ENCODE data around the gene HOXB4. TPM values are rescaled to one million over a fixed set of nuclear protein-coding genes. Genes with fewer than 3 reads are reported as not detected.

The HOXB4 gene
- total and polyA plus RNA-seq, 4 donors: 6.0 to 16.6 (median 10.0) TPM

DNA sequence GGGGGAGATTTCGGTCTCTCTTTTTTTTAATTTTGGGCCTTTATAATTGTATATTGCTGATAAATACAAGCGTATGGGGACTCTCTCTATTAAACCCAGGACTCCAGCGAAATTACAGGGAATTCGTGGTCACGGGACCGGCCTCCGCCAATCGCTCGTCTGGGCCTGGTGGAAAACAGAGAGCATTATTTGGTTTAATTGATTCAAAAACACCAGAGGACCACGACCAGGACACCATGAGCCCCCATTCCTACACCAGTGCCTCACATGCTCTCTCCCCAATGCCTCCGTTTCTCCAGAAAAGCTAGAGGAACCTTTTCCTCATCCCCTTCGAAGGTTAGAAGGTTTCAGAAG lies 33.2 kb downstream of the HOXB4 start, which contains the start of gene HOXB2:
TSS of gene HOXB2 (minus strand) at position 88 of the 354 bp plus-strand sequence. CDS start 198 bp downstream, outside the sequence.
- Histone ChIP-seq H3K4me1 (ENCODE audit: control insufficient read depth, insufficient read depth, low read length) (peaks cover 45% of the 10 kb centered on the region), H3K9me3 (ENCODE audit: control insufficient read depth, insufficient read depth, low read length) (no peaks in the 10 kb centered on the region), H3K4me3 (ENCODE audit: low read depth, low read length) (peak within 1 kb of the TSS; percentile 86), H3K36me3 (ENCODE audit: control insufficient read depth, insufficient read depth, low read length) (peaks cover 17% of the 10 kb centered on the region), H3K27me3 (ENCODE audit: control insufficient read depth, insufficient read depth, low read length) (no peaks in the 10 kb centered on the region), H3K27ac (ENCODE audit: low read depth, low read length) (peak within 1 kb of the TSS; percentile 99)
- 0% methylated on average over 7 of the region's 12 CpGs for WGBS (ENCODE audit: insufficient coverage)
- peak in 5 of 6 donors; percentile 54 to 97 (median 77) for DNase-seq (ENCODE audit: low read depth in 4 of 6, low spot score in 6 of 6)

DNA sequence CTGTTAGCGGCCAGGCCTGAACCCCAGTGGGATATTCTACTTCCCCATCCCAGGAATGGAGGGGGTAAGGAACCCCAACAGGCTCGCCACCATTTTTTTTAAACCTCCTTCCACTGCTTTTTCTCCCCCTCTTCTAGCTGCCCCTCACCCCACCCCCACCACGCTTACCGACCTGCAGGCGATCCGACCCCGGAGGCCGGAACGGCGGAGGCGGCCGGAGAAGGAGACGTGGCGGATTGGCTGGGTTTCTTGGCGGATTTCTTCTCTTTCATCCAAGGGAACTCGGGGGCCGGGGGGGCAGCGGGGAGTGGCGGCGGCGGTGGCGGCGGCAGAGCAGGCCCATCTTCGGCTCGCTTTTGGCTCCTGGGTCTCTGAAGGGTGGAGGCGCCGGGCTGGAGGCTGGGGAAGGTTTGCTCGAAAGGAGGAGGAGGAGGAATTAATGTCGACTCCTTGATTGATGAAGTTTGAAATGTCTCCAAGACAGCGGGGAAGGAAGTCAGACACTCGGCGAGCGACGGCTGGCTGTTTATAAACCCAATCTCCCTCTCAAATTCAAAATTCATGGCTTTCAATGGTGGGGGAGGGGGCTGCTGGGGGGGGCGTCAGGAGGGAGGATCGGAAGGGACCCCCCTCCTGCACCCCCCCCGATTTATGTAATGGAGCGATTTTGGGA lies 33.7 kb downstream of the HOXB4 start:
- Histone ChIP-seq H3K27me3 (ENCODE audit: control insufficient read depth, insufficient read depth, low read length) (no peaks in the 10 kb centered on the region), H3K4me1 (ENCODE audit: control insufficient read depth, insufficient read depth, low read length) (peaks cover 42% of the 10 kb centered on the region), H3K9me3 (ENCODE audit: control insufficient read depth, insufficient read depth, low read length) (no peaks in the 10 kb centered on the region), H3K4me3 (ENCODE audit: low read depth, low read length) (peak overlapping the region; percentile 86), H3K36me3 (ENCODE audit: control insufficient read depth, insufficient read depth, low read length) (peaks cover 14% of the 10 kb centered on the region), H3K27ac (ENCODE audit: low read depth, low read length) (peak overlapping the region; percentile 99)
- peak; percentile 78 to 97 (median 88) for DNase-seq (ENCODE audit: low read depth in 4 of 6, low spot score in 6 of 6)
- 1% methylated on average over 18 of the region's 38 CpGs for WGBS (ENCODE audit: insufficient coverage)

DNA sequence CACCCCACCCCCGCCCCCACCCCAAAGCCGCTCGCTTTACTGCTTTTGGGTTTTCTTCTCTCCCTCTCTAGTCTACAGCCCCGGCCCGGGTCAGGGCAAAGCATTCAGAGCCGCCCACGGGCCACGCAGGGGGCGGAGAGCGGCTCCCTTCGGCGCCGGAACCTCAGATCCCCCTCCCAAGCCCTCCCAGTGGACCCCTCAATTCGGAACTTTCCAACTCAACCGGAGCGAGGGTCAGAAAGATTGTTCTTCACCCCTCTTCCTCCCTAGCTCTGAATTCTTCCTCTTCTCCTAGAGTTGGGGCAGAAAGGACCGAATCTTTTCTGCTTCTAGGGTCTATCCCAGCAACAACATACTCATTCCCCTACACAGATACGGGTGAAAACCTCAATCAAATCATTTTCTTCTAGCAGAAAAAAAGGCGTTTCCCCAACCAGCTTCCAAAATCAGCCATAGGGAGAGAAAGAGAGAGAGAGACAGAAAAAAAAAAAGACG lies 34.2 kb downstream of the HOXB4 start:
- H3K27me3 ChIP-seq (ENCODE audit: control insufficient read depth, insufficient read depth, low read length): no peaks in the 10 kb centered on the region
- H3K4me3 ChIP-seq (ENCODE audit: low read depth, low read length): peak overlapping the region; percentile 86
- peak in 3 of 6 donors; percentile 36 to 64 (median 50) for DNase-seq (ENCODE audit: low read depth in 4 of 6, low spot score in 6 of 6)
- no peaks in the 10 kb centered on the region for H3K9me3 ChIP-seq (ENCODE audit: control insufficient read depth, insufficient read depth, low read length)
- H3K4me1 ChIP-seq (ENCODE audit: control insufficient read depth, insufficient read depth, low read length): peaks cover 41% of the 10 kb centered on the region
- WGBS (ENCODE audit: insufficient coverage): 0% methylated on average over 14 of the region's 20 CpGs
- H3K36me3 ChIP-seq (ENCODE audit: control insufficient read depth, insufficient read depth, low read length): peaks cover 14% of the 10 kb centered on the region
- H3K27ac ChIP-seq (ENCODE audit: low read depth, low read length): peak overlapping the region; percentile 99

DNA sequence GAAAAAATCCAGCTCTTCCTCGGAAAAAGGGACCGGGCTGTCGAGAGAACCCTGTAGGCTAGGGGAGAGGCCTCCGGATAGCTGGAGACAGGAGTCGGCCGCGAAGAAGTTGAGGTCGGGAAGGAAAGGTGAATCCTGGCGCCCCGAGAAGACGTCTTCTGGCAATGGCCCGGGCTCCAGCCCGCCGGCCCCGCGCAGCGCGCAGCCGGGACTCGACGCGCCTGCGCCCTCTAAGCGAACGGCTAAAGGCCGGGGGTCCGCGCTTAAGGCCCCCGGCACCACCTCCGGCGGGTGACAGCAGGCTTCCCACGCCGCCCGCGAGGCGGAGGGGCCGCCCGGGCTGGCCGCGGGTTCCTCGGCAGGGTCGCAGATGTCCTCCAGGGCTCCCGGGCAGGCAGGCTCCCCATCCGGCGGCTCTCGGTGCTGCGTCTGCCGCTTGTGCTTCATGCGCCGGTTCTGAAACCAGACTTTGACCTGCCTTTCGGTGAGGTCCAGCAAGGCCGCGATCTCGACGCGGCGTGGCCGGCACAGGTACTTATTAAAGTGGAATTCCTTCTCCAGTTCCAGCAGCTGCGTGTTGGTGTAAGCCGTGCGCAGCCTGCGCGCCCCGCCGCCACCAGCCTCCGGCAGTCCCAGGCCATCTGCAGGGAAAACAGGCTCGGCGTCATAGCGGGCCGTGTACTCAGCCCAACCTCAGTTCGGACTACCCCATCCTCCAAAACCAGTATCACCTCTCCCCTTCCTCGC lies 34.9 kb downstream of the HOXB4 start:
- H3K4me3 ChIP-seq (ENCODE audit: low read depth, low read length): peak overlapping the region; percentile 86
- WGBS (ENCODE audit: insufficient coverage): under 1% methylated on average over 71 of the region's 72 CpGs
- H3K27me3 ChIP-seq (ENCODE audit: control insufficient read depth, insufficient read depth, low read length): no peaks in the 10 kb centered on the region
- no peaks in the 10 kb centered on the region for H3K9me3 ChIP-seq (ENCODE audit: control insufficient read depth, insufficient read depth, low read length)
- DNase-seq (ENCODE audit: low read depth in 4 of 6, low spot score in 6 of 6): peak in 2 of 6 donors; percentile 39 to 66
- peaks cover 37% of the 10 kb centered on the region for H3K4me1 ChIP-seq (ENCODE audit: control insufficient read depth, insufficient read depth, low read length)
- H3K36me3 ChIP-seq (ENCODE audit: control insufficient read depth, insufficient read depth, low read length): peaks cover 14% of the 10 kb centered on the region
- peak overlapping the region; percentile 99 for H3K27ac ChIP-seq (ENCODE audit: low read depth, low read length)

GRCh38 chr17:48542698-48543106 lies 35.4 kb downstream of the HOXB4 start:
- peaks cover 33% of the 10 kb centered on the region for H3K4me1 ChIP-seq (ENCODE audit: control insufficient read depth, insufficient read depth, low read length)
- no peaks in the 10 kb centered on the region for H3K9me3 ChIP-seq (ENCODE audit: control insufficient read depth, insufficient read depth, low read length)
- peak overlapping the region; percentile 99 for H3K27ac ChIP-seq (ENCODE audit: low read depth, low read length)
- DNase-seq (ENCODE audit: low read depth in 4 of 6, low spot score in 6 of 6): peak in 2 of 6 donors; percentile 17 to 53
- H3K4me3 ChIP-seq (ENCODE audit: low read depth, low read length): peak overlapping the region; percentile 86
- WGBS (ENCODE audit: insufficient coverage): 0% methylated on average over 9 of the region's 12 CpGs
- peaks cover 14% of the 10 kb centered on the region for H3K36me3 ChIP-seq (ENCODE audit: control insufficient read depth, insufficient read depth, low read length)
- no peaks in the 10 kb centered on the region for H3K27me3 ChIP-seq (ENCODE audit: control insufficient read depth, insufficient read depth, low read length)

DNA sequence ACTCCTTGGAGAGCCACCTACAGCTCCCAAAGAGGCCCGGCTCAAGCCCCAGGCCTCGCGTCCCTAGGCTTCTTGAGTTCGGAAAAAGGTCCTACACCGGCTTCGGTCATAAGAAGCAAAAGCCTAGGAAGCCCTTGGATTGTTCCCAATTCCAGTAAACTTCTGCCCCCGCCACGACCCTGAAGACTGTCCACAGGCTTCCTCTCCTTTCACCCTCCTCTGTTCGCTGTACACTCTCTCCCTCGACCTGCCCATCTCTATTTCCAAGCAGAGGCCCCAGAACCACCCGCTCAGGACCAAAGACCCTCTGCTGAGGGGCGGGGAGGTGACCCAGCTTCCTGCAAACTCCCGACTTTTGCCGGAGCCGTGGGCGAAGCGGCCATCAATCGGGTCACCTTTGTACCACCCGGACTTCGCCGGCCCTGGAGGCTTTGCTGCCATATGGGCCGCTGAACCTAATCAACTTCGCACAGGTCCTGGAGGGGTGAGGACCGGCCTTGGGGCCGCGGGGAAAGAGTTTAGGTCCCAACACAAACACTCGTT lies 36.0 kb downstream of the HOXB4 start:
- H3K9me3 ChIP-seq (ENCODE audit: control insufficient read depth, insufficient read depth, low read length): no peaks in the 10 kb centered on the region
- peak in 1 of 6 donors; percentile 20 for DNase-seq (ENCODE audit: low read depth in 4 of 6, low spot score in 6 of 6)
- no peaks in the 10 kb centered on the region for H3K27me3 ChIP-seq (ENCODE audit: control insufficient read depth, insufficient read depth, low read length)
- H3K4me1 ChIP-seq (ENCODE audit: control insufficient read depth, insufficient read depth, low read length): peaks cover 33% of the 10 kb centered on the region
- peaks cover 14% of the 10 kb centered on the region for H3K36me3 ChIP-seq (ENCODE audit: control insufficient read depth, insufficient read depth, low read length)
- H3K27ac ChIP-seq (ENCODE audit: low read depth, low read length): peak overlapping the region; percentile 99
- 2% methylated on average over 22 of the region's 27 CpGs for WGBS (ENCODE audit: insufficient coverage)
- peak overlapping the region; percentile 86 for H3K4me3 ChIP-seq (ENCODE audit: low read depth, low read length)

- H3K4me1 ChIP-seq (ENCODE audit: control insufficient read depth, insufficient read depth, low read length): peaks cover 27% of the 10 kb centered on the region
- peak overlapping the region; percentile 99 for H3K27ac ChIP-seq (ENCODE audit: low read depth, low read length)
- under 1% methylated on average over 31 of the region's 36 CpGs for WGBS (ENCODE audit: insufficient coverage)
- H3K36me3 ChIP-seq (ENCODE audit: control insufficient read depth, insufficient read depth, low read length): peaks cover 14% of the 10 kb centered on the region
- no peaks in the 10 kb centered on the region for H3K9me3 ChIP-seq (ENCODE audit: control insufficient read depth, insufficient read depth, low read length)
- H3K27me3 ChIP-seq (ENCODE audit: control insufficient read depth, insufficient read depth, low read length): no peaks in the 10 kb centered on the region
- H3K4me3 ChIP-seq (ENCODE audit: low read depth, low read length): peak overlapping the region; percentile 86
- DNase-seq (ENCODE audit: low read depth in 4 of 6, low spot score in 6 of 6): peak in 5 of 6 donors; percentile 66 to 93 (median 71)
These were observed 36.5 kb downstream of the HOXB4 start for GRCh38 chr17:48541577-48542113.

DNA sequence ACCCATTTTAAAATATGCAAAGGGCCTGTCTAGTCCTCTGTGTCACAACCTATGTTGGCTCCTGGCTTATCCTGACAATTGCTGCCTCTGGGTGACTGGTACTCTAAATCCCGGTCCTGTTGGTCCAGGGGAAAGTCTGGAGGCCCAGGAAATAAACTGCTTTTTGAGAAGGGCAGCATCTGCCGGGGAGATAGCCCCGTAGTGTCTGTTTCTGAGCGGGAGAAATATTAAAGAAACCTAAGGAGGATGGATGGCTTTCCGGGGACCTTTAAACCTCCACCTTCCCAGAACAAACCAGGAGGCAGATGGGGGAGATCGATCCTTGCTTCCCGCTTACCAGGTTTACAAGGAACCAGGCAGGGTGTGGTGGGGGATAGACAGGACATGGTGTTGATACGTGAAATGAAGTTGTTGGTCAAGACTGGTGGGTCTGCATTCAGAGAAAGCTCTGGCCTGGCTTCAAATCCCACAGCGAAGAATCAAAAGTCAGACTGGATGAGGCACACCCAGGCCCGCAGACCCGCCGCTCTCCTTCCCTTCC lies 37.0 kb downstream of the HOXB4 start:
- Histone ChIP-seq H3K9me3 (ENCODE audit: control insufficient read depth, insufficient read depth, low read length) (no peaks in the 10 kb centered on the region), H3K4me1 (ENCODE audit: control insufficient read depth, insufficient read depth, low read length) (peaks cover 22% of the 10 kb centered on the region), H3K27ac (ENCODE audit: low read depth, low read length) (peak overlapping the region; percentile 99), H3K27me3 (ENCODE audit: control insufficient read depth, insufficient read depth, low read length) (no peaks in the 10 kb centered on the region), H3K36me3 (ENCODE audit: control insufficient read depth, insufficient read depth, low read length) (peaks cover 14% of the 10 kb centered on the region), H3K4me3 (ENCODE audit: low read depth, low read length) (peak overlapping the region; percentile 86)
- peak in 2 of 6 donors; percentile 36 to 57 for DNase-seq (ENCODE audit: low read depth in 4 of 6, low spot score in 6 of 6)
- 3% methylated on average over 11 of the region's 12 CpGs for WGBS (ENCODE audit: insufficient coverage)

- peak in 2 of 6 donors; percentile 33 to 85 for DNase-seq (ENCODE audit: low read depth in 4 of 6, low spot score in 6 of 6)
- H3K4me3 ChIP-seq (ENCODE audit: low read depth, low read length): no peak overlapping the region
- peaks cover 16% of the 10 kb centered on the region for H3K4me1 ChIP-seq (ENCODE audit: control insufficient read depth, insufficient read depth, low read length)
- WGBS (ENCODE audit: insufficient coverage): 43% methylated on average over 1 of the region's 1 CpG
- no peaks in the 10 kb centered on the region for H3K27me3 ChIP-seq (ENCODE audit: control insufficient read depth, insufficient read depth, low read length)
- H3K36me3 ChIP-seq (ENCODE audit: control insufficient read depth, insufficient read depth, low read length): peaks cover 14% of the 10 kb centered on the region
- peak overlapping the region; percentile 99 for H3K27ac ChIP-seq (ENCODE audit: low read depth, low read length)
- H3K9me3 ChIP-seq (ENCODE audit: control insufficient read depth, insufficient read depth, low read length): no peaks in the 10 kb centered on the region
These were observed 37.9 kb downstream of the HOXB4 start for GRCh38 chr17:48540213-48540612.

All from spinal cord (tissue), 10 donors.